GM12892 (cell line): Measurements from ENCODE around the gene LEMD2.

Experiments used
- POLR2AphosphoS5 ChIP-seq: IDR thresholded peaks from 2 replicates; pipeline ENCODE4 v1.6.1; 2011; ENCODE audit warnings: low read depth, low read length, control low read depth
- TAF1 ChIP-seq: IDR thresholded peaks from 2 replicates; pipeline ENCODE4 v1.6.1; 2011; ENCODE audit warnings: low read depth, mild to moderate bottlenecking, control low read depth, low read length, borderline replicate concordance

DNA sequence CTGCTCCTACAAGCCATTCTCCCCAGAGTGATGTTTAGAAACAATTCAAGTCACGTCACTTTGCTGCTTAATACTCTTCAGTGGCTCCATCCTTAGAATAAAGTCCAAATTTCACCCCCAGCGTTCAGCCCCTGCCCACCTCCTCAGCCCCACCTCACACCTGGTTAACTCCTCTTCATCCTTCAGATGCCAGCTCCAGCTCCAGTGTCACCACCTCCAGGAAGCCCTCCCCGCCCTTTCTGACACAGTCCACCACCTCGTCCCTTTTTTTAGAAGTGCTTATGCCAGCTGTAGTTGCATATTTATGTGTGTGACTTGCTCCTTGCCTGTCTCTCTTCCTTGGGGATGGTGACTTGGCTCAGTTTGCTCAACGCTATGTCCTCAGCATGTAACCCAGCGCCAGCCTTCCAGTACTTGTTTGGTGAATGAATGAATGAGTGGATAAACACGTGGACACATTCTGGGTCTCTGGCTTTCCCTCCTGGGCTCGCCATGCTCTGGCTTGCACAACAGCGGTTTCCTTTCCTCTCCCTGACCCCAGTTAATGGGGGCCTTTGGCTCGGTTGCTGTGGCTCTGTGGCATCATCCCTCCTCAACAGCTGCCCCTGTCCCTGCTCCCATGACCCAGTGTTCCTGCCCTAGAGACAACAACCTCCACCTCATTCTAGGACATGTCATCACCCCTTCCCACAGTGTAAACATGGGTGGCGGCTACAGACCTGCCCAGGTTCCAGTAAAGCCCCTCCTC is 38.5 kb downstream of the LEMD2 start:
- TF ChIP-seq POLR2AphosphoS5, result no peak
- no peak for TF ChIP-seq TAF1
